NCI-H345 treated with DMSO at 0.1 percent for 48 hours (cell line): ENCODE results near the gene FOLR2.
"Not testable (repeated sequence)": the region's sequence is repeated elsewhere in the genome, so short reads cannot be mapped to it uniquely, and the experiment has no call there.

Source experiments
- DNase-seq: peaks from one replicate; lab custom pipeline; 2025; ENCODE audit not compliant: unreplicated experiment; lab: John Stamatoyannopoulos, UW

The FOLR2 gene

DNA sequence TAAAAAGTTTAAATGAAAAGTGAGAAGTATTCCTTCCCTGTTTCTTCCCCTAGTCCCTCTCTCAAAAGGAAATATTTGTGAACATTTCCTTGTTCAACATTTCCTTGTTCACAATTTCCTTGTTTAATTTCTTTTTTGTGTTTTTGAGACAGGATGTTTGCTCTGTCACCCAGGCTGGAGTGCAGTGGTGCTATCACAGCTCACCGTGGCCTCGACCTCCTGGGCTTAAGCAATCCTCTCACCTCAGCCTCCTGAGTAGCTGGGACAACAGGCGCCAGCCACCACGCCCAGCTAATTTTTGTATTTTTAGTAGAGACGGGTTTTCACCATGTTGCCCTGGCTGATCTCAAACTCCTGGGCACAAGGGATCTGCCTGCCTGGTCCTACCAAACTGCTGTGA is 50.4 kb downstream of the FOLR2 start:
- DNase-seq, result not testable (repeated sequence)

DNA sequence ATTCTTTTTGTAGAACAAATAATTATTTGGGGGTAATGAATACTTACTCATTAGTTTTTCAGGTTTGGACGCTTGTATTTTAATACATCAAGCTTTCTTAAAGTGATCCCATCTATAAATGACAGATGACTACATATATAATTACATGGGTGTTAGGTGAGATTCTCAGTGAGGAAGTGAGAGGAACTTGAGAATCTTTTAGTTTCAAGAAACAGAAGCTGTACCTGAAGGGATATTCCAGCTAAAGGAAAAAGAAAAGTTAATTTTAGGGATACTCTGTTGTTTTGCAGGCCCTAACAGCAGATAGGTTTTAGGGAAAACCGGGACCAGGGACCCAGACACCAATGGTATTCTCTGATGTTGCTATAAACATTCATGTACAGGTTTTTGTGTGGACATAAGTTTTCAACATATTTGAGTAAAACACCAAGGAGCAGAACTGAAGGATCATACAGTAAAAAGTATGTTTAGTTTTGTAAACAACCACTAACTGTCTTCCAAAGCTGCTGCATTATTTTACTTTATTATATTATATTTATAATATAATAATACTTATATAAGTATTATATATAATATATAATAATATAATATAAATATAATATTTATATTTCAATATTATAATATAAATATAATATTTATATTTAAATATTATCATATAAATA is 51.5 kb downstream of the FOLR2 start:
- DNase-seq, result no peak
